ENCODE results near the gene MNT. TPM values are rescaled to one million over a fixed set of nuclear protein-coding genes. Genes with fewer than 3 reads are reported as not detected.

MNT gene
- total and polyA plus RNA-seq, 4 donors: 1.7 to 5.0 (median 2.6) TPM

DNA sequence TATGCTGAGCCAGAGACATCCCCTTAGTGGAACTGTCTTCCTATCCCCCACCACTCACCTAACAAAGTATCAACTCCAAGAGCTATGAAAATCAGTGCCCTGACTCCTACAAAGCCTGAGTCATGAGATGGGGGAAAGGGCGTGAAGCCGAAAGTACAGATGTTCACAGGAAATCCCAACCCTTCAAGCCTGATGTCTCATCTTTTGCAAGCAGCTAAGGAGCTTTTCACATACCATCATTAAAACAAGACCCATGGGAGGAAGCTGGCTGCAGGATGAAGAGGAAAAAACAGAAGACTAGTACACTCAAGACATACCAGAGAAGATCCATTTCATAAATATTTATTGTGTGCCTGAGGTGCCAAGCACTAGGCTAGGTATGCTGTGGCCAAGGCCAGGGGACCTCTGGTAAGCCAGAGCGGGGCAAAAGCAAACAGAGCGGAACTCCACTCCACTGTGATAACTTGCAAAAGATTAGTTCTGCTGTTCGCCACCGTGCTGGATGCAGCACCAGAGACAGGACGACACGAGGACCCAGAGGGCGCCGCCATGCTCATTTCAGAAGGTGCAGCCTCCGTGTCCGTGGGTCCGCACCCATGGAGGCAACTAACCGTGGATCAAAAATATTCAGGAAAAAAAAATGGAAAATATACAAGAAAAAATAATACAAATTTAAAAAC lies 4.5 kb upstream of the MNT start:
- Histone ChIP-seq H3K4me1 (ENCODE audit: control insufficient read depth in 4 of 4, insufficient read depth in 4 of 4, low read length in 3 of 4) (peaks cover 5 to 24% (median 14%) of the 10 kb centered on the region in 4 donors), H3K27me3 (ENCODE audit: control insufficient read depth in 4 of 4, insufficient read depth in 4 of 4, low read length in 3 of 4) (no peaks in the 10 kb centered on the region), H3K36me3 (ENCODE audit: control insufficient read depth in 4 of 4, insufficient read depth in 3 of 4, low read depth in 1 of 4, low read length in 3 of 4) (no peaks in the 10 kb centered on the region), H3K27ac (ENCODE audit: low read depth in 1 of 2, low read length in 2 of 2) (no peak overlapping the region), H3K9me3 (ENCODE audit: control insufficient read depth in 4 of 4, low read length in 3 of 4) (no peaks in the 10 kb centered on the region), H3K9ac (ENCODE audit: low read depth in 1 of 2, low read length in 2 of 2) (no peak overlapping the region), H3K4me3 (ENCODE audit: low read depth in 1 of 3, low read length in 3 of 3) (no peak overlapping the region)
- 92% methylated on average over 14 of the region's 14 CpGs for WGBS
- no peak for DNase-seq (ENCODE audit: low spot score)
- TF ChIP-seq TAF1 (conservative IDR thresholded peaks at IDR 0.05): no peak
- TF ChIP-seq, protein P1, sequence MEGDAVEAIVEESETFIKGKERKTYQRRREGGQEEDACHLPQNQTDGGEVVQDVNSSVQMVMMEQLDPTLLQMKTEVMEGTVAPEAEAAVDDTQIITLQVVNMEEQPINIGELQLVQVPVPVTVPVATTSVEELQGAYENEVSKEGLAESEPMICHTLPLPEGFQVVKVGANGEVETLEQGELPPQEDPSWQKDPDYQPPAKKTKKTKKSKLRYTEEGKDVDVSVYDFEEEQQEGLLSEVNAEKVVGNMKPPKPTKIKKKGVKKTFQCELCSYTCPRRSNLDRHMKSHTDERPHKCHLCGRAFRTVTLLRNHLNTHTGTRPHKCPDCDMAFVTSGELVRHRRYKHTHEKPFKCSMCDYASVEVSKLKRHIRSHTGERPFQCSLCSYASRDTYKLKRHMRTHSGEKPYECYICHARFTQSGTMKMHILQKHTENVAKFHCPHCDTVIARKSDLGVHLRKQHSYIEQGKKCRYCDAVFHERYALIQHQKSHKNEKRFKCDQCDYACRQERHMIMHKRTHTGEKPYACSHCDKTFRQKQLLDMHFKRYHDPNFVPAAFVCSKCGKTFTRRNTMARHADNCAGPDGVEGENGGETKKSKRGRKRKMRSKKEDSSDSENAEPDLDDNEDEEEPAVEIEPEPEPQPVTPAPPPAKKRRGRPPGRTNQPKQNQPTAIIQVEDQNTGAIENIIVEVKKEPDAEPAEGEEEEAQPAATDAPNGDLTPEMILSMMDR (IDR thresholded peaks at IDR 0.05; ENCODE audit: low read depth, low read length, missing input control): no peak
- TF ChIP-seq RXRA (IDR thresholded peaks at IDR 0.05): no peak
- TF ChIP-seq, protein P2, sequence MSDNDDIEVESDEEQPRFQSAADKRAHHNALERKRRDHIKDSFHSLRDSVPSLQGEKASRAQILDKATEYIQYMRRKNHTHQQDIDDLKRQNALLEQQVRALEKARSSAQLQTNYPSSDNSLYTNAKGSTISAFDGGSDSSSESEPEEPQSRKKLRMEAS (IDR thresholded peaks at IDR 0.05): no peak
- TF ChIP-seq, protein P3, sequence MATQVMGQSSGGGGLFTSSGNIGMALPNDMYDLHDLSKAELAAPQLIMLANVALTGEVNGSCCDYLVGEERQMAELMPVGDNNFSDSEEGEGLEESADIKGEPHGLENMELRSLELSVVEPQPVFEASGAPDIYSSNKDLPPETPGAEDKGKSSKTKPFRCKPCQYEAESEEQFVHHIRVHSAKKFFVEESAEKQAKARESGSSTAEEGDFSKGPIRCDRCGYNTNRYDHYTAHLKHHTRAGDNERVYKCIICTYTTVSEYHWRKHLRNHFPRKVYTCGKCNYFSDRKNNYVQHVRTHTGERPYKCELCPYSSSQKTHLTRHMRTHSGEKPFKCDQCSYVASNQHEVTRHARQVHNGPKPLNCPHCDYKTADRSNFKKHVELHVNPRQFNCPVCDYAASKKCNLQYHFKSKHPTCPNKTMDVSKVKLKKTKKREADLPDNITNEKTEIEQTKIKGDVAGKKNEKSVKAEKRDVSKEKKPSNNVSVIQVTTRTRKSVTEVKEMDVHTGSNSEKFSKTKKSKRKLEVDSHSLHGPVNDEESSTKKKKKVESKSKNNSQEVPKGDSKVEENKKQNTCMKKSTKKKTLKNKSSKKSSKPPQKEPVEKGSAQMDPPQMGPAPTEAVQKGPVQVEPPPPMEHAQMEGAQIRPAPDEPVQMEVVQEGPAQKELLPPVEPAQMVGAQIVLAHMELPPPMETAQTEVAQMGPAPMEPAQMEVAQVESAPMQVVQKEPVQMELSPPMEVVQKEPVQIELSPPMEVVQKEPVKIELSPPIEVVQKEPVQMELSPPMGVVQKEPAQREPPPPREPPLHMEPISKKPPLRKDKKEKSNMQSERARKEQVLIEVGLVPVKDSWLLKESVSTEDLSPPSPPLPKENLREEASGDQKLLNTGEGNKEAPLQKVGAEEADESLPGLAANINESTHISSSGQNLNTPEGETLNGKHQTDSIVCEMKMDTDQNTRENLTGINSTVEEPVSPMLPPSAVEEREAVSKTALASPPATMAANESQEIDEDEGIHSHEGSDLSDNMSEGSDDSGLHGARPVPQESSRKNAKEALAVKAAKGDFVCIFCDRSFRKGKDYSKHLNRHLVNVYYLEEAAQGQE (IDR thresholded peaks at IDR 0.05): no peak
- TF ChIP-seq, protein P4, sequence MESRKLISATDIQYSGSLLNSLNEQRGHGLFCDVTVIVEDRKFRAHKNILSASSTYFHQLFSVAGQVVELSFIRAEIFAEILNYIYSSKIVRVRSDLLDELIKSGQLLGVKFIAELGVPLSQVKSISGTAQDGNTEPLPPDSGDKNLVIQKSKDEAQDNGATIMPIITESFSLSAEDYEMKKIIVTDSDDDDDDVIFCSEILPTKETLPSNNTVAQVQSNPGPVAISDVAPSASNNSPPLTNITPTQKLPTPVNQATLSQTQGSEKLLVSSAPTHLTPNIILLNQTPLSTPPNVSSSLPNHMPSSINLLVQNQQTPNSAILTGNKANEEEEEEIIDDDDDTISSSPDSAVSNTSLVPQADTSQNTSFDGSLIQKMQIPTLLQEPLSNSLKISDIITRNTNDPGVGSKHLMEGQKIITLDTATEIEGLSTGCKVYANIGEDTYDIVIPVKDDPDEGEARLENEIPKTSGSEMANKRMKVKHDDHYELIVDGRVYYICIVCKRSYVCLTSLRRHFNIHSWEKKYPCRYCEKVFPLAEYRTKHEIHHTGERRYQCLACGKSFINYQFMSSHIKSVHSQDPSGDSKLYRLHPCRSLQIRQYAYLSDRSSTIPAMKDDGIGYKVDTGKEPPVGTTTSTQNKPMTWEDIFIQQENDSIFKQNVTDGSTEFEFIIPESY (IDR thresholded peaks at IDR 0.05): no peak
- TF ChIP-seq NR2F2 (IDR thresholded peaks at IDR 0.05): no peak
- no peak for TF ChIP-seq HNF4A (conservative IDR thresholded peaks at IDR 0.05)
- no peak for TF ChIP-seq EGR1 (IDR thresholded peaks at IDR 0.05; ENCODE audit: low read depth in 2 of 2)
- TF ChIP-seq FOXA1 (IDR thresholded peaks at IDR 0.05): no peak

DNA sequence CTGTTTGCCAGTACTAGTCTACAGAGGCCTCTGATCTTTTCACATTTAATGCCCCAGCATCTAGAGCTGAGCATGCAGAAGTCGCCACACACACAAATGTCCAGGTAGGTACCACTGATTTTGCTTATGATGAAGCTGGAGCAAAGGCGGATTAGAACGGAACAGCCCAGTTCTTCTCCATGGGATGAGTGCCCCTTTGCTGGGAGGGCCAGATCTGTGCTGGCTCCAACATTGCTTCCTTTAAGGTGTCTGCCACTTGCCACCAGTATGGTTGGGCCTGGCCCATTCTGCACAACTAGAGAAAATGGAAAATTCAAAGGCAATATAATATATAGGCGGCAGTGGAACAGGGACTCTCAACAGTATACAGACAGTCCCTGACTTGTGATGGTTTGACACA lies 2.2 kb upstream of the MNT start:
- no peak overlapping the region for H3K27ac ChIP-seq (ENCODE audit: low read depth in 1 of 2, low read length in 2 of 2)
- no peak overlapping the region for H3K9ac ChIP-seq (ENCODE audit: low read depth in 1 of 2, low read length in 2 of 2)
- WGBS: 98% methylated on average over 4 of the region's 4 CpGs
- H3K4me3 ChIP-seq (ENCODE audit: low read depth in 1 of 3, low read length in 3 of 3): no peak overlapping the region
- no peak for DNase-seq (ENCODE audit: low spot score)
- no peak for TF ChIP-seq EGR1 (IDR thresholded peaks at IDR 0.05; ENCODE audit: low read depth in 2 of 2)
- TF ChIP-seq, protein P1 (IDR thresholded peaks at IDR 0.05; ENCODE audit: low read depth, low read length, missing input control): no peak
- TF ChIP-seq, protein P5, sequence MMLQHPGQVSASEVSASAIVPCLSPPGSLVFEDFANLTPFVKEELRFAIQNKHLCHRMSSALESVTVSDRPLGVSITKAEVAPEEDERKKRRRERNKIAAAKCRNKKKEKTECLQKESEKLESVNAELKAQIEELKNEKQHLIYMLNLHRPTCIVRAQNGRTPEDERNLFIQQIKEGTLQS (IDR thresholded peaks at IDR 0.05): no peak
- no peak for TF ChIP-seq YY1 (IDR thresholded peaks at IDR 0.05)
- no peak for TF ChIP-seq RAD21 (IDR thresholded peaks at IDR 0.05)
- TF ChIP-seq, protein P2 (IDR thresholded peaks at IDR 0.05): no peak
- TF ChIP-seq HNF4A (conservative IDR thresholded peaks at IDR 0.05): no peak
- no peak for TF ChIP-seq FOXA1 (IDR thresholded peaks at IDR 0.05)
- no peak for TF ChIP-seq TAF1 (conservative IDR thresholded peaks at IDR 0.05)
- TF ChIP-seq RXRA (IDR thresholded peaks at IDR 0.05): no peak
- no peak for TF ChIP-seq JUND (IDR thresholded peaks at IDR 0.05)
- TF ChIP-seq, protein P4 (IDR thresholded peaks at IDR 0.05): no peak
- no peaks in the 10 kb centered on the region for H3K9me3 ChIP-seq (ENCODE audit: control insufficient read depth in 4 of 4, low read length in 3 of 4)
- peaks cover 5 to 31% (median 21%) of the 10 kb centered on the region in 4 donors for H3K4me1 ChIP-seq (ENCODE audit: control insufficient read depth in 4 of 4, insufficient read depth in 4 of 4, low read length in 3 of 4)
- no peaks in the 10 kb centered on the region for H3K36me3 ChIP-seq (ENCODE audit: control insufficient read depth in 4 of 4, insufficient read depth in 3 of 4, low read depth in 1 of 4, low read length in 3 of 4)
- H3K27me3 ChIP-seq (ENCODE audit: control insufficient read depth in 4 of 4, insufficient read depth in 4 of 4, low read length in 3 of 4): no peaks in the 10 kb centered on the region

Measured in liver (tissue), 9 donors.